ENCODE data around the gene FRMPD4. TPM values are rescaled to one million over a fixed set of nuclear protein-coding genes. Genes with fewer than 3 reads are reported as not detected.

The FRMPD4 gene
- total RNA-seq = under 1 TPM in 1 of 2 donors, not detected in 1; 0.18 TPM
- not detected for polyA plus RNA-seq
- long read RNA-seq, donor 1 = 0 reads
- long read RNA-seq, donor 2 = 0 reads

DNA sequence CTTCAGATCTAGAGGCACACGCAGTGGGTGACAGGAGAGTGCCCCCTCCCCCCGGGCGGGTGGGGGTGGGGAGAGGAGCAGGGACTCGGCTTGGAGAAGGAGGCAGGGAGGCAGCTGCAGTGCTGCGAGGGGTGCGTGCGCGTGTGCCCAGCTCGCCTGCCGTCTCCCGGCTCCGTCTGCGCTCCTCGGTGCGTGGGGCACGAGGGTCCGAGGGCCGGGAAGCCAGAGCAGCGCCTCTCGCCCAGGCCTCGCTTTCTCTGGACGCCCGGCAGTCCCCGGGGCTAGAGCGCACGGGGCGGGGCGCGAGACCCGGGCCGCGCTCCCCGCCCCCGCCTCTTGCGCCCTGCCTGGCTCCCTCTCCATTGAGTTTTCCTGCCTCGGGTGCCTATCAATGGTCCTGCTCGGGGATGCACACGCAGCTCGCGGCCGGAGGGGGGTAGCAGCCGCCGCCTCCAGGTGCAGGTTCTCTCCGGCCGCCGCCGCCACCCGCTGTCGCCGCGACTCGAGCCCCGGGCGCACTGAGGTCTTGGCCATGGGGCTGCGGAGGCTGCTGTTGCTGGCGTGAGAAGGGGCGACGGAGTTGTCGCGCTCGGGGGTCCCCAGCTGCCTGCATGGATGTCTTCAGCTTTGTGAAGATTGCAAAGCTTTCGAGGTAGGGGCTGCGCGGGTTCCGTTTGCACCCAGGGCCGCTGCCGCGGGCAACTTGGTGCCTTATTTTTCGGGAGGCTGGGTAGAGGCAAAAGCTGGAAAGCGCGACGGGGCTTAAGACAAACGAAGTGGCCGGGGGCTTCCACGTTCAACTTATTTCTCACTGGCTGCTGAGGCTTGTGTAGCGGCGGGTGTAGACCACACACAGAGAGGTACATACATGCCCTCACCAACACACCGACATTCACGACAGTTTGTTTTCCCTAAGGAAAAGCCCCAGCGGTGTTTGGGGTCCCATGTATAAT is at the start of gene FRMPD4:
Gene FRMPD4 (plus strand): TSS at position 113 of the 953 bp plus-strand sequence. CDS start 499 bp downstream, at position 612.
- Histone ChIP-seq H3K9me3 (ENCODE audit: control insufficient read depth, low read length) (no peaks in the 10 kb centered on the region), H3K27me3 (ENCODE audit: control insufficient read depth in 1 of 2, insufficient read depth in 2 of 2, low read length in 1 of 2) (peaks cover 0 to under 1% of the 10 kb centered on the region in 2 donors), H3K4me3 (ENCODE audit: low read length in 2 of 2) (no peak within 1 kb of the TSS), H3K4me1 (ENCODE audit: control insufficient read depth in 1 of 2, insufficient read depth in 2 of 2, low read length in 2 of 2) (no peaks in the 10 kb centered on the region), H3K36me3 (ENCODE audit: control insufficient read depth in 1 of 2, insufficient read depth in 2 of 2, low read length in 1 of 2) (no peaks in the 10 kb centered on the region), H3K27ac (ENCODE audit: low read depth in 1 of 2, low read length in 2 of 2) (no peak within 1 kb of the TSS)
- DNase-seq (peak in 1 of 2 donors; percentile 71), ATAC-seq (ENCODE audit: low FRiP score) (peak; percentile 24)
- WGBS, 2 donors = 3 to 13% methylated on average over 57 to 80 of the region's 80 CpGs
- intact Hi-C loops (cut with DNase I) = no loop called here

DNA sequence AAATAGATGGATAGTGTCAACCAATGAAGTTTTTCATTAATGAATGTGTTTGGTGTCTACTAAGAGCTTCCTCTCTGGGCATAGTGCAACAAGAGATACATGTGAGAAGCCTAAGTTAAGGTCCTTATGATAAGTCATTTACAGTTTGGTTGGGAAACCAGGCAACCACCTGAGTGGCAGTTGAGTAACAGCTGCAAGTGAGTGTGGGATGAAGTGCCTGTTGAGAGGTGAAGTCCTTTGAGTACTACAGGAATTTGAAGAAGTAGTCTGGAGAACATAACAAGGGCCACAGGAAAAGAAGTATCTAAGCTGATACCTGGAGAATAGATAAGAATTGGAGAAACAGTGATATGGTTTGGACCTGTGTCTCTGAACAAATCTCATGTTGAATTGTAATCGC is 48.5 kb upstream of the FRMPD4 start:
- H3K9me3 ChIP-seq (ENCODE audit: control insufficient read depth, low read length) = no peaks in the 10 kb centered on the region
- no peaks in the 10 kb centered on the region for H3K36me3 ChIP-seq (ENCODE audit: control insufficient read depth in 1 of 2, insufficient read depth in 2 of 2, low read length in 1 of 2)
- DNase-seq = no peak
- no peak overlapping the region for H3K27ac ChIP-seq (ENCODE audit: low read depth in 1 of 2, low read length in 2 of 2)
- 80 to 89% methylated on average over 1 of the region's 1 CpG for WGBS, 2 donors
- no peaks in the 10 kb centered on the region for H3K4me1 ChIP-seq (ENCODE audit: control insufficient read depth in 1 of 2, insufficient read depth in 2 of 2, low read length in 2 of 2)
- ATAC-seq (ENCODE audit: low FRiP score) = no peak
- intact Hi-C loops (cut with DNase I) = no loop called here
- no peaks in the 10 kb centered on the region for H3K27me3 ChIP-seq (ENCODE audit: control insufficient read depth in 1 of 2, insufficient read depth in 2 of 2, low read length in 1 of 2)
- no peak overlapping the region for H3K4me3 ChIP-seq (ENCODE audit: low read length in 2 of 2)

DNA sequence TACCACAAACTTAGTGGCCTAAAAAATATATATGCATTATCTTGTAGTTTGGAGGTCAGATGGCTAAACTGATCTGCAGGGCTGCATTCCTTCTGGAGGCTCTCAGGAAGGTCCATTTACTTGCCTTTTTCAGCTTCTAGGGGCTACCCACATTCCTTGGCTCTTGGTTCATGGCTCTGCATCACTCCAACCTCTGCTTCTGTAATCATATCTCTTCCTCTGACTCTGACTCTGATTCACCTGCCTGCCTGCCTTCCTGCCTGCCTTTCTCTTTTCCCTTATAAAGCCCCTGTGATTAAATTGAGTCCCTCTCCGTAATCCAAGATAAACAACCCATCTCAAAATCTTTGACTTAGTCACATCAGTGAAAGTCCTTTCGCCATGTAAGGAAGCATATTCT is 25.0 kb upstream of the FRMPD4 start:
- no peaks in the 10 kb centered on the region for H3K4me1 ChIP-seq (ENCODE audit: control insufficient read depth in 1 of 2, insufficient read depth in 2 of 2, low read length in 2 of 2)
- ATAC-seq (ENCODE audit: low FRiP score) = no peak
- intact Hi-C loops (cut with DNase I) = no loop called here
- H3K9me3 ChIP-seq (ENCODE audit: control insufficient read depth, low read length) = no peaks in the 10 kb centered on the region
- 79 to 81% methylated on average over 2 of the region's 2 CpGs for WGBS, 2 donors
- no peak for DNase-seq
- no peaks in the 10 kb centered on the region for H3K36me3 ChIP-seq (ENCODE audit: control insufficient read depth in 1 of 2, insufficient read depth in 2 of 2, low read length in 1 of 2)
- H3K4me3 ChIP-seq (ENCODE audit: low read length in 2 of 2) = no peak overlapping the region
- no peak overlapping the region for H3K27ac ChIP-seq (ENCODE audit: low read depth in 1 of 2, low read length in 2 of 2)
- no peaks in the 10 kb centered on the region for H3K27me3 ChIP-seq (ENCODE audit: control insufficient read depth in 1 of 2, insufficient read depth in 2 of 2, low read length in 1 of 2)

DNA sequence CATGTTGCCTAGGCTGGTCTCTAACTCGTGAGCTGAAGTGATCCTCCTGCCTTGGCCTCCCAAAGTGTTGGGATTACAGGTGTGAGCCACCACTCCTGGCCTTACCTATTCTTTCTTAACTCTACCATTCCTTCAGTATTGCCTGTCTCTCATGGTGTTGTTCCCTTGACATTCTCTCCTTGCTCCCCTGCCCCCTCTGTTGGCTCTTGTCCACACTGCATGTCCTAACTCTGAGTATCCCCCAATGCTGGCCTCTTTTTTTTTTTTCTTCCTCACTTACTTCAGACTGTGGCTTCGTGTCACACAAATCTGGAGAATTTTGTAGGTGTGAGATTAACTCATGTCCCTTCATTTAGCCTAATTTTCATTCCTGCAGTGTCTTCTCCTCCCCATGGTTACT is 22.9 kb upstream of the FRMPD4 start:
- H3K4me3 ChIP-seq (ENCODE audit: low read length in 2 of 2) = no peak overlapping the region
- 47 to 64% methylated on average over 2 of the region's 2 CpGs for WGBS, 2 donors
- H3K36me3 ChIP-seq (ENCODE audit: control insufficient read depth in 1 of 2, insufficient read depth in 2 of 2, low read length in 1 of 2) = no peaks in the 10 kb centered on the region
- ATAC-seq (ENCODE audit: low FRiP score) = no peak
- no peaks in the 10 kb centered on the region for H3K4me1 ChIP-seq (ENCODE audit: control insufficient read depth in 1 of 2, insufficient read depth in 2 of 2, low read length in 2 of 2)
- H3K27me3 ChIP-seq (ENCODE audit: control insufficient read depth in 1 of 2, insufficient read depth in 2 of 2, low read length in 1 of 2) = no peaks in the 10 kb centered on the region
- intact Hi-C loops (cut with DNase I) = no loop called here
- no peak for DNase-seq
- no peak overlapping the region for H3K27ac ChIP-seq (ENCODE audit: low read depth in 1 of 2, low read length in 2 of 2)
- H3K9me3 ChIP-seq (ENCODE audit: control insufficient read depth, low read length) = no peaks in the 10 kb centered on the region

DNA sequence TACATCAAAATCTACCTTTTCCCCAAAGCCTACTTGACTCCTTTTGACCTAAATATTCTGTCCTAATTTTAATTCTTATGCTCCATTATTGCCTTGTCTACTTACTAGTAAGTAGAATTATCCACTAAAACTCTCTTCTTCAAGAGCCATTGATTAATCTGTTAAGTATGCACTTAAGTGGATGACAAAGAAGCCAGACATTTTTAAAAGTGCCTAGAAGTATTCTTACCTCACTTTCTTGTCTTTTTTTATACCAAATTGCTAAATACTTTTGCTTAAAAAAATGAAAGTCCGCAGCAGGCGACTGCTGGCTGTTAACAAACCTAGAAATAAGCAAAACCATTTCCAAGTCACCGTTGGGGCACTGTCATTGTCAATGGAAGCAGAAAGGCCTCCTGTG is 20.1 kb upstream of the FRMPD4 start:
- 65 to 72% methylated on average over 3 of the region's 3 CpGs for WGBS, 2 donors

DNA sequence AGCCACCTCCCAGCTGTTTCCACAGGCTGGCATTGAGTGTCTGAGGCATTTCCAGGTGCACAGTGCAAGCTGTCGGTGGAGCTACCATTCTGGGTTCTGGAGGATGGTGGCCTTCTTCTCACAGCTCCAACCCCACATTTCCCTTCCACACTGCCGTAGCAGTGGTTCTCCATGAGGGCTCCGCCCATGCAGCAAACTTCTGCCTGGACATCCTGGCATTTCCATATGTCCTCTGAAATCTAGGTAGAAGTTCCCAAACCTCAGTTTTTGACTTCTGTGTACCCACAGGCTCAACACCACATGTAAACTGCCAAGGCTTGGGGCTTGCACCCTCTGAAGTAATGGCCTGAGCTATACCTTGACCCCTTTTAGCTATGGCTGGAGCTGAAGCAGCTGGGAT is 10.3 kb upstream of the FRMPD4 start:
- no peak for ATAC-seq (ENCODE audit: low FRiP score)
- Histone ChIP-seq H3K4me1 (ENCODE audit: control insufficient read depth in 1 of 2, insufficient read depth in 2 of 2, low read length in 2 of 2) (no peaks in the 10 kb centered on the region), H3K27me3 (ENCODE audit: control insufficient read depth in 1 of 2, insufficient read depth in 2 of 2, low read length in 1 of 2) (no peaks in the 10 kb centered on the region), H3K9me3 (ENCODE audit: control insufficient read depth, low read length) (no peaks in the 10 kb centered on the region), H3K36me3 (ENCODE audit: control insufficient read depth in 1 of 2, insufficient read depth in 2 of 2, low read length in 1 of 2) (no peaks in the 10 kb centered on the region), H3K4me3 (ENCODE audit: low read length in 2 of 2) (no peak overlapping the region), H3K27ac (ENCODE audit: low read depth in 1 of 2, low read length in 2 of 2) (no peak overlapping the region)
- no peak for DNase-seq
- intact Hi-C loops (cut with DNase I) = no loop called here
- 93 to 96% methylated on average over 3 of the region's 3 CpGs for WGBS, 2 donors

More for the DNA sequence above, 20.1 kb upstream of the FRMPD4 start:
- no peaks in the 10 kb centered on the region for H3K27me3 ChIP-seq (ENCODE audit: control insufficient read depth in 1 of 2, insufficient read depth in 2 of 2, low read length in 1 of 2)
- H3K4me1 ChIP-seq (ENCODE audit: control insufficient read depth in 1 of 2, insufficient read depth in 2 of 2, low read length in 2 of 2) = no peaks in the 10 kb centered on the region
- H3K4me3 ChIP-seq (ENCODE audit: low read length in 2 of 2) = no peak overlapping the region
- H3K27ac ChIP-seq (ENCODE audit: low read depth in 1 of 2, low read length in 2 of 2) = no peak overlapping the region
- H3K36me3 ChIP-seq (ENCODE audit: control insufficient read depth in 1 of 2, insufficient read depth in 2 of 2, low read length in 1 of 2) = no peaks in the 10 kb centered on the region
- intact Hi-C loops (cut with DNase I) = no loop called here
- DNase-seq (no peak), ATAC-seq (ENCODE audit: low FRiP score) (no peak)
- no peaks in the 10 kb centered on the region for H3K9me3 ChIP-seq (ENCODE audit: control insufficient read depth, low read length)

DNA sequence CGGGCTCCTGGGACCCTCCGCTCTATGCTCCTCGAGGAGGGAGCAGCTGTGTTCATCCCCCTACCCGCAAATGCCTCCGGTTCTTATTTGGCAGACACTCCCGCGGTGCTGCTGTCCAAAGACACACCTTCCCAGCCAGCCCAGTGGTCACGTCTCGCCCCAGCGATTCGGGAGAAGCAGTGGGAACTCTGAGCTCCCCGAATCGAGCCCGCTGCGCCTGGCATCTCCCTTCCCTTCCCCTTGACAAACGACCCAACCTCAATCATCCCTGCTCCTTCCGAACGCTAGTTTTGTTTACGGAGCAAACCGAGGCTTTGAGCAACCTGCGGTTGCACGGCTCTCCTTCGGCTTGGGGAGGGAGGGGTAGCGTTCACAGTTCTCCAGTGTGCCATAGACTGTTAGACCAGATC is 317 bp upstream of the FRMPD4 start:
- DNase-seq (no peak), ATAC-seq (ENCODE audit: low FRiP score) (peak; percentile 24)
- H3K4me3 ChIP-seq (ENCODE audit: low read length in 2 of 2) = no peak overlapping the region
- WGBS, 2 donors = 2 to 7% methylated on average over 24 of the region's 24 CpGs
- no peaks in the 10 kb centered on the region for H3K27me3 ChIP-seq (ENCODE audit: control insufficient read depth in 1 of 2, insufficient read depth in 2 of 2, low read length in 1 of 2)
- H3K4me1 ChIP-seq (ENCODE audit: control insufficient read depth in 1 of 2, insufficient read depth in 2 of 2, low read length in 2 of 2) = no peaks in the 10 kb centered on the region
- no peaks in the 10 kb centered on the region for H3K36me3 ChIP-seq (ENCODE audit: control insufficient read depth in 1 of 2, insufficient read depth in 2 of 2, low read length in 1 of 2)
- no peaks in the 10 kb centered on the region for H3K9me3 ChIP-seq (ENCODE audit: control insufficient read depth, low read length)
- intact Hi-C loops (cut with DNase I) = no loop called here
- no peak overlapping the region for H3K27ac ChIP-seq (ENCODE audit: low read depth in 1 of 2, low read length in 2 of 2)

DNA sequence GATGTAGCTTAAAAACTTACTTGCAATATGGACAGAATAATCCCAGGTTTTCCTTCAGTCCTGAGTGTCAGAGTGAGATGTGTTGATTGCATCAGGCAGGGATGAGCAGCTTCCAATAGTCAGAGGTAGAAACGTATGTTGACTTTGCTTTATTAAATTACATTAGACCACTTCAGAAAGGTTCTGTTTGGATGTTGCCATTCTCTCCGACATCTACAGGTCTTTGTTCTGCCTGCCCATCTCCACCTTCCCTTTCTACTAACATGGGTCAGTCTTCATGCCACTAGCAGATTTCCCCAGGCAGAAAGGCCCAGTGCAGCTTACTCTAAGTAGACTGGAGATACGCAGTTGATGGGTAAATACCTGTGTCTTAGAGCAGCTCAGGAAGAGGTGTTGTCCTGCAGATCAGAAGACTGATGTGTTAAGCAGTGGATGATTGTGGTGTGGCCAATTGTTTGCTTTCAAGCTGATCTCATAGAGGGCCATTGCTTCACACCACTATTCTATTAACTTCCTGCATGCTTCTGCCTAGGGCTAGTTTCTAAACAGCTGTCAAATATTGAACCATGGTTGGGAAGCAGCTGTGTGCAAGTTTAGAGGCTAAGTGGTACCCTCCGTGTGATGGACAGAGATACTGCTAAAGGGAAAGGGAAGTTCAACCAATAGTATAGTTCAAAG is 1.8 kb downstream of the FRMPD4 start:
- no peaks in the 10 kb centered on the region for H3K4me1 ChIP-seq (ENCODE audit: control insufficient read depth in 1 of 2, insufficient read depth in 2 of 2, low read length in 2 of 2)
- no peak overlapping the region for H3K27ac ChIP-seq (ENCODE audit: low read depth in 1 of 2, low read length in 2 of 2)
- H3K9me3 ChIP-seq (ENCODE audit: control insufficient read depth, low read length) = no peaks in the 10 kb centered on the region
- intact Hi-C loops (cut with DNase I) = no loop called here
- no peak overlapping the region for H3K4me3 ChIP-seq (ENCODE audit: low read length in 2 of 2)
- no peak for ATAC-seq (ENCODE audit: low FRiP score)
- WGBS, 2 donors = 76 to 92% methylated on average over 4 of the region's 4 CpGs
- H3K27me3 ChIP-seq (ENCODE audit: control insufficient read depth in 1 of 2, insufficient read depth in 2 of 2, low read length in 1 of 2) = peaks cover 0 to 3% of the 10 kb centered on the region in 2 donors
- H3K36me3 ChIP-seq (ENCODE audit: control insufficient read depth in 1 of 2, insufficient read depth in 2 of 2, low read length in 1 of 2) = no peaks in the 10 kb centered on the region
- DNase-seq = no peak
